ENCODE measurements around the gene TEF.
A peak's percentile ranks its signal among the peaks of the same experiment; 100 is the strongest.

The TEF gene

DNA sequence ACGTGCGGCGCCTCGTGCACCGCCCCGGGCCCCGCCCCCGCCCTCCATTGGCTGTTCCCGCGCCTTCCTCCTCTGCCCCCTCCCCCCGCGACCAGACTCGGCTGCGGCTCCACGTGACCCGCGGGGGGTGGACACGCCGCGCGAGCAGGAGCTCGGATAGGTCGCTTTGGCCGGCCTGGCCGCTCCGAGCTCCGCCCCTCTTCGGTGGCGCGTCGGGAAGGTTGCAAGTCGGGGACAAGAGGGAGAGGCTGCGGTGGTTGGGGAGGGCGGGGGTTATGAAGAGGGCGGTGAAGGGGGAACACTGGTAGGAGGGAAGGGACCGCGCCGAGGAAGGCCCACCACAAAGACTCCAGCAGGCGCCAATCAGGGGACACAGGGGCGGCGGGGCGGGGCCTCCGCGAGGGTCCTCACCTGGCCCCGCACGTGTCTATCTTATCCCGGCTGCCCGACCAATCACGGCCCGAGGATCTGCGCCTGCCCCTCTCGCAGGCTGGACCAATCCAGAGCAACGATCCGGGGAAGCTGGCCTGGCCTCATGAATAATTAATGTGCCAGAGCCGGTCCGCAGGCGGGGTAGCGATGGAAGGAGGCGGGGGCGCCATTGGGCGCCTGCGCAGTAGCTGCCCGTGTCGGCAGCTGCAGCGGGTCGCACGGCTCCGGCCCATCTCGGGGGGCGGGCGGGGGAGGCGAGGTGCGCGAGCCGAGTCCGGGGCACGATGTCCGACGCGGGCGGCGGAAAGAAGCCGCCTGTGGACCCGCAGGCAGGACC is at the start of gene TEF:
TEF (plus strand) TSS at position 614 of the 769 bp plus-strand sequence; CDS start at position 717, 103 bp downstream.
- TF ChIP-seq CTCF (IDR thresholded peaks at IDR 0.05; ENCODE audit: low read depth, low read length), result no peak
- DNase-seq (ENCODE audit: extremely low read depth, low read depth), result peak; percentile 98

DNA sequence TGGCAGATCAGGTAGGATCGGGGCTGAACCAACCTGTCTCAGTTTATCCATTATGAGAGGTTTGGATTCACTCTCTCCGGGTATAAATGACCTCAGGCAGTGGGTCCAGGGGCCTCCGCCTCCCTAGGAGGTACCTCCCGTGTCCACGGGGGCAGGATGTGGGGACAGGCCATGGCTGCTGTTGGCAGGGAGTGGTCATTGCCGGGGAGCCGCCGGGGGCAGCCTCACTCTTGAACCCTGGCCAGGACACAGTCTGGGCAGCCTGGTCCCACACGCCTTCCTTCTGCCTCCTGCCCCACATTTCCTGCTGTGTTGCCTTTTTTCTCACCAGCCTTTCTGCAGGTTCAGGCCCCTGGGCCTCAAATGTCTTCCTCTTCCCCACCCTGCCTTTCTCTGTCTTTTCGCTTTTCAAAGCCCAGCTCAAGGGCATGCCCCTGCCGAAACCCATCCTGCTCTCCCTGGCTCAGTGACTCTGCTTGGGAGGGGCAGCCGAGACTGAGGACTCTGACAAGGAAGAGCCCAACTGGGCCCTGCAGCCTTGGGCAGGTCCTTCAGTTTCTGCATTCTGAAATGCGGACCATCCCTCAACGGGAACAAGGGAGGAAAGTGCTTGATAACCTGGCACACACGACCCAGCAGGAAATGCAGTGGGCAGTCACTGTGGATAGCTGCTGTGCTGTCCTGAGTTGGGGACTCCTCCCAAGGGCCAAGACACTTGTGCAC is 49.4 kb upstream of the TEF start:
- DNase-seq (ENCODE audit: extremely low read depth, low read depth), result no peak
- no peak for TF ChIP-seq CTCF (IDR thresholded peaks at IDR 0.05; ENCODE audit: low read depth, low read length)

DNA sequence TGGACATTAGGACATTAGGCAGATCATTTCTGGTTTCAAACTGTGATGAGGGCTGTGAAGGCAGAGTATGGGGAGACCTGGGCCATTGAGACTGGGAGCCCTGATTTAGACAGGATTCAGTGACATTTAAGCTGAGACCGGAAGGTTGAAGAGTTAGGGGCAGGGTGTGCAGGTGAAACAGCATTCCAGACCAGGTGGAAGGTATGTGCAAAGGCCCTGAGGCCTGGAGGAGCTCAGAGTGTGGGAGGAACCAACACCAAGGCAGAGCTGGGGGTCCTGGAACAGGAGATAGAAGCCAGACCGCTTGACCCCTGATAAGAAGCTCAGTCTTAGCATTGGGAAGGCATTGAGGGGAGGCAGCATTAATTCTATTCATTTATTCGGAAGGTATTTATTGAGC is 47.9 kb upstream of the TEF start:
- DNase-seq (ENCODE audit: extremely low read depth, low read depth), result no peak
- TF ChIP-seq CTCF (IDR thresholded peaks at IDR 0.05; ENCODE audit: low read depth, low read length), result no peak

DNA sequence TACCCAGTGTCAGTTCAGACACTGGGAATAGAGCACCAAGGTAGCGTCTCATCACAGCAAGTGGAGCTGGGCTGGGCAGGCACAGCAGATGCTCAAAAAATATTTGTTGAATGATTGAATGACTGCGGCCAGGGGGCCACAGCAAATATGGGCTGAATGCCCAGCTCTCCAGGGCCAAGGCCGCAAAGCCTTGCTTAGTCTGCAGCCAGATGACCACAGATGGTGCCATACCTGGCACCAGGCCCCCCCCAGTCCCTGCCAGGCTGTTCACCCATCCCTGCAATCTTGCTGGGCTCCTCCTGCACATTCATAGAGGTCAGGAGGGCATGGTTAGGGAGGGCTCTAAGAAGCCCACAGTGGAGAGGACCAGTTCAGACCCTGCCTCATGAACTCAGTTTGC is 47.5 kb upstream of the TEF start:
- TF ChIP-seq CTCF (IDR thresholded peaks at IDR 0.05; ENCODE audit: low read depth, low read length), result no peak
- DNase-seq (ENCODE audit: extremely low read depth, low read depth), result no peak

DNA sequence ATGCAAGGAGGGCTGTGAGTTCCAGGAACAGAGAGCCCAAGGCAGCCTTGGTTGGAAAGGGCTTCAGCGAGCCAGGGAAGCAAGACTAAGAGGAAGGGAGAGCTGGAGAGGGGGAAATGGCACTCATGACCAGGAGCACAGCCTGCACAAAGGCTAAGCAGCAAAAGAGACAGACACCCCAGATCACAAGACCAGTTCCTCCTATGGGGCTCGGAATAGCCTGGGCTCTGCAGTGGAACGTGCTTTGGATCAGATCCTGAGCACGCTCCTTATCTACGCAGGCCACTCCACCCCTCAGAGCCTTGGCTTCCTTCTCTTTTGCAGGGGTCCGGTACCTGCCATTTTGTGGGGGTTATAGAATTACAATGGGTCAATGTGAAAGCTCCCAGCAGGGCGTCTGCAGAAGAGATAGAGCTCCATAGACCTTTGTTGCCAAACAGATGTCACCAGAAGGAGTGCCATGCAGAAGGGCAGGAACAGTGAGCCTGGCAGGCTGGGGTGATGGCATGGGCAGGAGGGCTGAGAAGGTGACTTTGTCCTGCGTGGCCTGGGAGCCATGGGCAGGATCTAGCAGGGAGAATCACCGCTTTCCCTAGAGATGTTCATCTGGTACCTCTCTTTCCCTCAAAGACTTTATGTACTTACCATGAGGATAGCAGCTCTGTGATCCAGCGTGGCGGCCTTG is 46.6 kb upstream of the TEF start:
- DNase-seq (ENCODE audit: extremely low read depth, low read depth), result no peak
- TF ChIP-seq CTCF (IDR thresholded peaks at IDR 0.05; ENCODE audit: low read depth, low read length), result no peak

- no peak for TF ChIP-seq CTCF (IDR thresholded peaks at IDR 0.05; ENCODE audit: low read depth, low read length)
- DNase-seq (ENCODE audit: extremely low read depth, low read depth), result no peak
Observed at GRCh38 chr22:41338614-41339212, 43.0 kb upstream of the TEF start.
